ENCODE measurements around the gene MED22.

DNA sequence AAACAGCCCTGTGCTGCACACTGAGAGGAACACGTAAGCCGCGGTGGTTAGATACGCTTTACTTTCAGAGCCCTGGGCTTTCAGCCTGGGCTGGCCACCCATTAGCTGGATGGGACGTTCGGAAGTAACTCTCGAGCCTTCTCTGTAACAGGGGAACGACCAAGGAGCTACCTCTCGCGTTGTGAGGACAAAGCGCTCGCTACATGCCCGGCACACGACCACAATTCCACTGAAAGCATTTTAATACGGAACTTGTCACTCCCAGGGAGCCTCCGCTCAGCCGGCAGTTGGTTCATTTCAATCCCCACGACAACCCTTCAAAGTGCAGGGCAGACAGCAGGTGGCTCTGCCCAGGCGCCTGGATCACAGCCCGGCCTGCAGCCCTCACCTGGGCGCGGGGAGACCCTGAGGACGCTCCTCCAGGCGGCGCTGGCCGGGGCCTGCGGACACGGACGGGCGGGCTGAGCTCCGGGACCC, 8.0 kb upstream of the MED22 start:
- TF ChIP-seq, protein P1, sequence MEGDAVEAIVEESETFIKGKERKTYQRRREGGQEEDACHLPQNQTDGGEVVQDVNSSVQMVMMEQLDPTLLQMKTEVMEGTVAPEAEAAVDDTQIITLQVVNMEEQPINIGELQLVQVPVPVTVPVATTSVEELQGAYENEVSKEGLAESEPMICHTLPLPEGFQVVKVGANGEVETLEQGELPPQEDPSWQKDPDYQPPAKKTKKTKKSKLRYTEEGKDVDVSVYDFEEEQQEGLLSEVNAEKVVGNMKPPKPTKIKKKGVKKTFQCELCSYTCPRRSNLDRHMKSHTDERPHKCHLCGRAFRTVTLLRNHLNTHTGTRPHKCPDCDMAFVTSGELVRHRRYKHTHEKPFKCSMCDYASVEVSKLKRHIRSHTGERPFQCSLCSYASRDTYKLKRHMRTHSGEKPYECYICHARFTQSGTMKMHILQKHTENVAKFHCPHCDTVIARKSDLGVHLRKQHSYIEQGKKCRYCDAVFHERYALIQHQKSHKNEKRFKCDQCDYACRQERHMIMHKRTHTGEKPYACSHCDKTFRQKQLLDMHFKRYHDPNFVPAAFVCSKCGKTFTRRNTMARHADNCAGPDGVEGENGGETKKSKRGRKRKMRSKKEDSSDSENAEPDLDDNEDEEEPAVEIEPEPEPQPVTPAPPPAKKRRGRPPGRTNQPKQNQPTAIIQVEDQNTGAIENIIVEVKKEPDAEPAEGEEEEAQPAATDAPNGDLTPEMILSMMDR (IDR thresholded peaks at IDR 0.05): no peak
- TF ChIP-seq EZH2 (IDR thresholded peaks at IDR 0.05): no peak

Data from neural progenitor cell (in vitro differentiated cells).